Raji (cell line): ENCODE measurements around the gene SPRED1.

ENCODE experiments used
- POLR2A ChIP-seq: IDR thresholded peaks from 2 replicates; pipeline ENCODE4 v1.6.1; 2011; ENCODE audit warnings: low read depth, low read length, control low read depth; ENCODE audit not compliant: insufficient read depth

The SPRED1 gene

DNA sequence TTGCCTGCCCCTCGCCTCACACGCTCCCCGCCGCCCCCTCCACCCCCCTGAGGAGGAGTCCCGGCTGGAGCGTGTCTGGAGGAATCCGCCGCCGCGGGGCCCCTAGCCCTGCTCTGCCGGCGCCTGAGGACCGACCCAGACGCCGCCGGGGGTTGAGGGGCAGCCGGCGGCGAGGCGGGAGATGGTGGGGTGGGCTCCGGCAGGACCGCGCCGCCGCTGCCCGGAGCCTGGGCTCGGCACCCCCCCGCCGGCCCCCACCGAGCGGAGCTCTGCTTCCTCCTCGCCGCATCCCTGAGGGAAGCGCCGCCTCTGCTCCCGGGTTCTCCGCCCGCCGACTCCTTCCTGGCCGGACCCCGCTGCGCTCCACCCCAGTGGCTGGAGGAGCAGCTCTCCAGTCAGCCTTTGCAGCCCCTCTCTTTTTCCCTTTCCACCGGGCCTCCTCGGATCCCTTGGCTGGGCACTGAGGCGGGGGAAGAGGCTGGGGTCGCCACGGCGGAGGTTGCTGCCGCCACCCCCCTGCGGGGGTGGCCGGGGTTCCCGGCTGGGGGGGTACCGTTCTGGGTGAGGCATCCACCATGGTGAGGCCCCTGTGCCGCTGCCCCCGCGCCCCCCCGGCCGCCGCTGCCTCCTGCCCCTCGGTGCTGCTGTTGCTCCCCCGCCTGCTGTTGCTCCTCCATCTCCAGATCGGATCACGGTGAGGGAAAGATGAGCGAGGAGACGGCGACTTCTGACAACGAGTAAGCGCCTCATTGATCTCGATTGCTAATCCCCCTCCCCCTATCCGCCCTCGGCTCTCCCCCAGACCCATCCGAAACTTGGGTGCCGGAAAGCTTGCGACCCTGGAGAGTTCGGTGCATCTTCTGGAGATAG, at the start of gene SPRED1:
Gene SPRED1, plus strand, starts transcription at position 356 of the 870 bp plus-strand sequence. Its CDS starts 350 bp downstream, at position 706.
- no peak for TF ChIP-seq POLR2A

DNA sequence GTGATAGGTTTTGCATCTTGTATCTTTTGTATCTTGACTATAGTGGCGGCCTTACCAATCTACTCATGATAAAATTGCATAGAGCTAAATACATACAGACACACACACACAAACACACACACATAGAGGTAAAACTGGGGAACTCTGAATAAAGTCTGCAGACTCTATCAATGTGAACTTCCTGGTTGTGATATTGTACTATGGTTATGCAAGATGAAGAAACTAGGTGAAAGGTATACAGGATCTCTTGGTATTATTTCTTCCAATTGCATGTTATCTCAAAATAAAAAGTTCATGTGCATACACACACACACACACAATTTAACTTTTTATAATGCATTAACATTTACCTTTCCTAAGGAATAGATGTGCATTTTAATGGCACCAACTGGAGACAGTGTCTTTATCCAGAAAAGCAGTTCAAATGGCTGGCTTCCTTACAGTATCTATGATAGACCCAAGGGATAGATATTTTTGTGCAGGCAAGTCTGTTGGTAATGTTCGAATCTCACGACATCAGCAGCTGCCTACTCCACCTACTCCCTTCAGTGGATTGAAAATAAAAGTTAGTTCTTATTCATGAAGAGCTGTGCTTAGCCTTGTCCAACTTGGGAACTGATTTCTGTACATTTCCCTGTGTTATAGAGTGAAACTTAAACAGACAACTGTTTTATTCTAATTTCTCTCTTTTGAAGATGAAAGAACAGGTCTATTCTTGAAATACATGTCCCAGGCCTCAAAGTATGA, 46.9 kb upstream of the SPRED1 start:
- no peak for TF ChIP-seq POLR2A

DNA sequence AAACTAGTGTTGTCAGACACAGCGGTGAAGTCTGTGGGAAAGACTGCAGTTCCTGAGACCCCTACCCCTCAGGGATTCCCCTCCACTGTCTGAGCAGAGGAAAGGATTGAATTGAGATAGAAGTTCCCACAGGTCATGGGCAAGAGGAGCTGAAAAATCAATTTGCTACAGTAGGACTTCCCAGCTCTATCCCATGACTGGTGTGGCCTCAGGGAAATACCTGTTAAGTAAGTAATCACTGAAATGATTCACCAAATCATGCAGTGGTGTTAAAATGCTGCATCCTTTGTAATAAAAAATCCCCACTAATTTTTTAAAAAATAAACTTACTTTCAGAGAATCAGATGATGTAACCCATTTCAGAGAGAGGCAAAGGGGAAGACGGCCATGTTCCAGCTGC, 45.0 kb upstream of the SPRED1 start:
- no peak for TF ChIP-seq POLR2A

DNA sequence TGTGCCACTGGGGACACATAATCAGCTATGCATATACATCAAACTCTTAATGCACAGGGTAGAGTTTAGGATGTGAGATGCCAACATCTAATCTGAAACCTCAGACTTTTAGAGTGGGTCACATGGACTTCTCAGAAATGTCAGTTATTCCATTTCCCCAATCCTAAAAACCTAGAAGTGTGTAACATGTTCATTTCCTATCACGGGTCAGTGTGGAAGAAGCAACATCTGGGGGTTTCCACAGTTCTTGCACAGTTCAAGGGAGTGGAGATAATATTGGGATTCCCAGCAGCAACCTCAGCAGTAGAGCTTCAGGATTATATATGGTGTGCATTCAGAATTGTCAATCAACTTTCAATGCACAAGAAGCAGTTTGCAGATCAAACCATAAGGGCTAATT, 44.4 kb upstream of the SPRED1 start:
- no peak for TF ChIP-seq POLR2A

DNA sequence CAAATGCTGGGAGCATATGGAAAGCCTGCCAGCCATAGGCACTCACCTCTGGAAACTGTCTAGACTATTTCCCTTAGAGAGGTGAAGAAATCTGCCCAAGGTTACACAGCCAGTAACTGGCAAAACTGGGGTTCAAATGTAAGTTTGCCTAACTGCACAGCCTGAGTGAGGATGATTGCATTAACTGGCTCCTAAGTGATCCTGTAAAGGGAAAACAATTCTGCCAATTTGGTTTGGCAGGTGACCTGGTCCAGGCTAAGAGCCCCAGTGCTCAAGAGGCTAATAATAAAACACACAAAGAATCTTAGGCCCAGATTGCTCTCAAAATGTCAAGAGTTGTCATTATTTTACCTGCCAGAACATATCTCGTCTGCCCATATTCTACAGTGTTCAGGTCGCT, 43.9 kb upstream of the SPRED1 start:
- TF ChIP-seq POLR2A: no peak

DNA sequence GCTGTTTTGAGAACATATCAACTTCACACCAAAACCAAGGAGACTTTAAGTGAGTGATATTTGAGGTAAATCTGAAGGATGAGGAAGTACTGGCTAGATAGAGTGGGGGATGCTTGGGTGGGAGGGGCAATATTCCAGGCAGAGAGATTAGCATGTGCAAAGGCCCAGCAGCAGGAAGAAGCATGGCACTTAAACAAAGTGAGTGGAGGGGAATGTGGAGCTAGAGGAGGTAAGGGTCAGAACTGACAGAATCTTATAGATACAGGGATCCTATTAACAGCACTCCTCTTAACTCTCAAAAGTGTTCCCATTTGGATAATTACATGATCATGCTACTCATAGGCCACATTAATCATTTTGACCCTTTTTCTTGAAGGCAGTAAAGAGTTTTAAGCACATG, 41.4 kb upstream of the SPRED1 start:
- TF ChIP-seq POLR2A: no peak

DNA sequence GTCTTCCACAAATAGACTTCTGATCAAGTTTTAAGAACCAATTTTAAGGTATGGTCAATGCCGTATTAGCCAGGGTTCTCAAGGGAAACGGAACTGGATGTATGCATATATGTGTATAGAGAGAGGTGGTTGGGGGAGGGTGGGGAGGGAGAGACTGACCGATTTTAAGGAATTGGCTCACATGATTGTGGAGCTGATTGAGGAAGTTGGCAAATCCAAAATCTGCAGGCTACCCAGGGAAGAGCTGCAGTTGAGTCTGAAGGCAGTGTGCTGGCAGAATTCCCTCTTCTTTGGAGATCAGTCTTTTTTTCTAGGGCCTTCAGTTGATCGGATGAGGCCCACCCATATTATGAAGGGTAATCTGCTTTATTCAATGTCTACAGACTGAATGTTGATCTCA, 40.8 kb upstream of the SPRED1 start:
- no peak for TF ChIP-seq POLR2A

DNA sequence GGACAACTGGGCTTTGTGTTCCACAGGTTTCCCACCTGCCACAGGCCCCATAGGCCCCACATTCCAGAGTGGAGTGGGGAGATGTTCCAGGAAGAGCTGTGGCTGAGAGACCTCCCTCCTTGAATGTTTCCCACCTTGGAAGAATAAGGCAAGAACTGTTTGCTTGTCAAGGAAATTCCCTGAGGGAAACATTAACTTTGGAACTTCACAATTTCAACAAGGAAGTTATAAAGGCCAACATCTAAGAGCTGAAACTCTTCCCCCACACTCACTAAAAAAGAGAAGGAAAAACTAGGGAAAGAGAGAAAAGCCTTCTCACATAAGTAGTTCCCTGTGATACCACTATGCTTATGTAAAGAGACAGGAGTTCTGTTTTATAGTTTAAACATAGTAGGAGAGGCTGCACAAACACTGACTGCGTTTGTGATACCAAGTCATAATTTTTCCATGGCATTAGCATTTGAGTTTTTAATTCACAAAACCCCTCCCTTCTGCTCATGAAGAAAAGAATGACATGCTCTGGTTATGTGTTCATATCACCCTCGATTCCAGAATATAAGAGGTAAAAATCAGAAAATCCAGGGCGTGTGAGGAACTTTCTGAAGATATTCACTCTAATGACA, 39.8 kb upstream of the SPRED1 start:
- no peak for TF ChIP-seq POLR2A

DNA sequence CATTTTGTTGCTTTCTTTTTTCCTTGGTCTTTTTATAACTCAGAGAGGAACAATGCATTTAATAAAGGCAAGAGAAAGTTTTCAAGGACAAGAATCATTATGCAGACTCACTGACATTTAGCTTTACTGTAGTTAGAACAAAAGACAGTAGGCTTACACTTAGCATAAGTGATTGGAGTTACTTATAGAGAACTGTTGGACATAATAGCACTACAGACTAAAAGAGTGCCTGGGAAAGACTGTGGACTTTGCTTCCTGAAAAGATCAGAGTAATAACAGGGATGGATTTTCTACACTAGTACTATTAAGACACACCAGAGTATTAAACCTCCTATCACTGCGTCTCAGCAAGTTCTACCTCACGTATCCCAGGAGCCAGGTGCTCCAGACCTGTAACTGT, 39.3 kb upstream of the SPRED1 start:
- no peak for TF ChIP-seq POLR2A

DNA sequence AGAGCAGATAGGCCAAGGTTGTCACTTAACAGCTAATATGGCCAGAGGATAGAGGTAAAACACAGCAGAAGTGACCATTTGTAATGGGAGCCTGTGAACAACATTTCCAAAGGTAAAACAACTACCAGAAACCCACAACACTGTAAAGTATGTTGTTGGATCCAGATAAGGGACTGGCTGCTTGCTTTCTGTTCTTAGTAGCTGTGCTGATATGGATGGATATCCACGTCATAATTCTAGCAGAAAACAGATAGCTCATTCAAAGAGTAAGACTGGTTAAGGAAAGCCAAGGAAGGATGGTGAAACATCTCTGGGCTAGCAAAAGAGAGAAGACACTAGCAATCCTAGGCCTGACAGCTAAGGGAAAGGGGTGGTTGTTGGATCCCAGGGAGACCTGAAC, 36.9 kb upstream of the SPRED1 start:
- no peak for TF ChIP-seq POLR2A

DNA sequence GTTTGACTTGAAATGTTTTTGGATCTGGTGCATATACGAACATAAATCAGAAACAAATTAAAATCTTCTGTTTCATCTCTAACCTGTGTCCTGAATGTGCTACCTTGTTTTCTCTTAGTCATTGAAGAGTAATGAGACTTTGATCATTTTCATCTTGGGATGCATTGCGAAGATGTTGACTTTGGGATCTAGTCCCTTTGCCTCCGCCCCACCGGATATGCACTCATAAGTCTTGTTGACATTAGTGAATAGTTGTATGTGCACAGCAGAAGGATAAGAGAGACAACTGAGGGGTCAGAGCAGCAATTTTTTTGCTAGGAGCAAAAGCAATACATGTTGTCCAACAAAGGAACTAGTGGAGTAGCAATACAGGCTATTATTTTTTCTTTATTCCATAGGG, 35.9 kb upstream of the SPRED1 start:
- TF ChIP-seq POLR2A: no peak

DNA sequence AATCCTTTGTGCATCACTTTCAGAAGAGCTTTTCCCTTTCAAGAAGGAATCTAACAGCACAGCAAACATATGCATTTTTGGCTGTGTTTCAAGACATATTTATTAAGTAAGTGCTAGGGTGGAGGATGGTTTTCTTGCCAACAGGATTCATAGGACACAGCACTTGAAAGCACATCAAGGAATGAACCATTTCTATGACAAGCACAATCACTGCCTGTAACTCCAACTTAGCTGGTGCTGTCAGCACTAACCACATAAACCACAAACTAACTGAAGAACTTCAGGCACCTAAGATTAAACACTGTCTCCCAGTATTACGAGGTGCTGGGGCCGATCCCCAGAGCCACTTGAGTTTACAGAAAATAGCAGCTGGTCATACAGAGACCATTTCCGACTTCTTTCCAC, 35.4 kb upstream of the SPRED1 start:
- no peak for TF ChIP-seq POLR2A

DNA sequence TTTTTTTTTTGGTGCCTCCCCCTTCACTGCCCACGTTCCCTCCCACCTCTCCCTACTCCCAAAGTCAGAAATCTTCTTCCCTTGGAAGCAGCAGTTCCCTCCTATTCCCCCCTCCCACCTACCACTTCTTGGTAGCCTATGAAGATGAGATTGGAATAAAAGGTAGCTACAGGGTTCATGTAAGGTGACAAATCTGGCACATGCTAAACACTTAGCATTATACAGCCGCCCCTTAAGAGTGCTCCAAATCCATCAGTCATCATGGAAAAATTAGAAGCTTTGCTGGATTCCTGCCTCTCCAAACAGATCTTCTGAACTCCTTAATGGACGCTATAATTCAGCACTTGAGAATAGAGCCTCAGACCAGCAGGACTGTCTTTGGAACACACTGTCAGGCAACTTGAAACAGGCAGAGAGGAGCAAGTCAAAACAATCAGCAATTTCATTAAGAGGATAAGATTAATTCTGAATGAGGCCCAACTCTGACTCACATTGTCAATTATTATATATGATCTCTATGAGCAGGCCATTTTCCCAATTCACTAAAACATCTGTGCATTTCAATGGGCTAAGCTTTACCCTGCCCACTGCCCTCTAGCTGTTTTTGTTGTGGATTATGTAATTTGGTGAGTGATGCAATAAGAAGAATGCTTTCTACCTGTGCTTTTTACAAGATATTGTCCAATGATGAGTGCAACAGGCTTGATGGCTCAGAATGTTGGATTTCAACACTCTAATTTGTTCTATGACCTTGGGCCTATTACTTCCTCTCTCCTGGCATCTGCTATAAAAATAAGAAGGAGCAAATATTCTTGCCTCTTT, 34.6 kb upstream of the SPRED1 start:
- no peak for TF ChIP-seq POLR2A

DNA sequence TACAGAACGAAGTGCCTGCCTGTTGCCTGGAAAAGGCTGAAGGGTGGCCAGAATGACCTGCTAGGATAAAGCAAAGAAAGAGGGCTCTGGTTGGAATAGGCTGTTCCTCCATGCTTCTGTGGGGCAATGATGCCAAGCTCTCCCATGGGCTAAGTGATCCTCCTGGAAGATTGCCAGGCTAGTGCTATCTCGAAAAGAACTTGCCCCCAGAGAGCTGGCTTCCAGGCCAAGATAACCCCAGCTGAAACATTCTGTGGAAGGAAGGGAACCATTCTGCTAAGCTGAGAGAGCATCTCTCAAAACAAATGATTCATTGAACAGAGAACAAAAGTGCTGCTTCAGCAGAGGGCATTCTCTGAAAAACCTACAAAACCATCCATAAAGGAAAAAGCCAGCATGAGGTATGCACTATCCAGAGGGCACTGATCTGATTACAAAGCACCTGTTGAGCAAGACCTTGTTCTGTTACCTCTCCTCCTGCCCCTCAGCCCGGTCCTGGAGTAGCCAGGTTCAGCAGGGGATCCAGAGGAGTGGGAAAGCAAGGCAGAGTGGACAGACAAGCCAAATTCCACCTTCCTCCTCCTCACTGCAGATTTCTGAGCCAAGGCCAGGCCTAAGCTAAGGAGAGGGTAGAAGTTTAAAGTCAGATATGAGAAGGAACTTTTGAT, 31.9 kb upstream of the SPRED1 start:
- TF ChIP-seq POLR2A: no peak
